NCI-H345 (cell line): Measurements from ENCODE around the gene TEK.
"Not testable (repeated sequence)": the region's sequence is repeated elsewhere in the genome, so short reads cannot be mapped to it uniquely, and the experiment has no call there.

Experiments
- DNase-seq: peaks from one replicate; lab custom pipeline; 2025; lab: John Stamatoyannopoulos, UW

TEK gene

DNA sequence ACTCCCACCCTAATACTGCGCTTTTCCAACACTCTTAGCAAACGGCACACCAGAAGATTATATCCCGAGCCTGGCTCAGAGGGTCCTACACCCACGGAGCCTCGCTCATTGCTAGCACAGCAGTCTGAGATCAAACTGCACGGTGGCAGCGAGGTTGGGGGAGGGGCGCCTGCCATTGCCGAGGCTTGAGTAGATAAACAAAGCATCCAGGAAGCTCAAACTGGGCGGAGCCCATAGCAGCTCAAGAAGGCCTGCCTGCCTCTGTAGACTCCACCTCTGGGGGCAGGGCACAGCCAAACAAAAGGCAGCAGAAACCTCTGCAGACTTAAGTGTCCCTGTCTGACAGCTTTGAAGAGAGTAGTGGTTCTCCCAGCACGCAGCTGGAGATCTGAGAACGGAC is 130.6 kb downstream of the TEK start:
- not testable (repeated sequence) for DNase-seq

DNA sequence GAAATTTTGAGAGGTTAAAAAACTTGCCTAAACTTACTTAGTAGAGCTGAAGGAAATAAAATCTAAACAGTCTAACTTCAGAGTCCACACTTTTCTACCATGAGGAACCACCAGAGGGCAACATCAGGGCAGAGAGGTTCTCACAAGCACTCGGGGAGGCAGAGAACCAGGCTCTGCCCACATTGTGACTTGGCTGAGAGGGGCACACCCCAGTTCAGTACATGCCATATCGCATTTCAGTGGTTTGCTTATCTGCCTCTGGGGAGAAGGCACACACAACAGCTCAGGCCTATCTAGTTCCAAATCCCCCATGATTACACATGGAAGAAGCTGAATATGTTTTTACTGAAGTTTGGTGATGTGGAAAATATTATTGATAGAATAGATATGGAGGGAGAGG is 138.7 kb downstream of the TEK start:
- DNase-seq, result no peak

DNA sequence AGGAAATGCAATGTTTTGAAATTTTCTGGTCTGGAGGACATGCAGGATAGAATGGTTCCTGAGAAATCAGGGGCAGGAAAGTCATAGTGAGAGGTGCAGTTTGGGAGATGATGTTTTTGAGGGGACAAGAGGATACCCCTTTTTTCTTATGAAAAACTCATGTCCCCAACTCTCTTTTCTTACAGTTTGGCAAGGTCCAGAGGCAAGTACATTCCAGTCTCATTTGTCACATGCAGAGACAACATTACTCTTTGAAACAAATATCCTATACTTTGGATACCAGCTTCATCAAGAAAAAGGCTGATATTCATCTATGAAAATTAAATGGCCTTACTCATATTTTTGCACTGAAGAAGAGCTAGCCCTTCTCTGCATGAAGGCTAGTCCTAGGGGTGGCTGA is 139.7 kb downstream of the TEK start:
- no peak for DNase-seq

DNA sequence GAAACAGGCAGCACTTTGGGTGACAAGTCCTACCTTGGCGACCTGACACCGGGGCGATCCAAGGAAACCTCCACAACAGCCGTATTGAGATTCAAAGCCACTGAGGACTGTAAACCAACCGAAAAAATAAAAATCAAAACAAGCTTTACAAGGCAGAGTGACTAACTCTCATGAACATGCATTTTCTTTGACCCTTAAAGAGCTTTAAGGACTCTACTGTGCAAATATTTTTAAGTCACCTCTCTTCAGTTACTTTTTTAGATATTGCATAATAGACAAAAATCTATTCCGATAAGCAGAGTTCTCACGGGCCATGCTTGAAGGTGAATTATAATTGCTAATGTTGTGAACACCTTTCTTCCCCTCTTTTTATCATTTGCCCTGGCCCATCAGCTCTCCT is 149.6 kb downstream of the TEK start:
- no peak for DNase-seq

DNA sequence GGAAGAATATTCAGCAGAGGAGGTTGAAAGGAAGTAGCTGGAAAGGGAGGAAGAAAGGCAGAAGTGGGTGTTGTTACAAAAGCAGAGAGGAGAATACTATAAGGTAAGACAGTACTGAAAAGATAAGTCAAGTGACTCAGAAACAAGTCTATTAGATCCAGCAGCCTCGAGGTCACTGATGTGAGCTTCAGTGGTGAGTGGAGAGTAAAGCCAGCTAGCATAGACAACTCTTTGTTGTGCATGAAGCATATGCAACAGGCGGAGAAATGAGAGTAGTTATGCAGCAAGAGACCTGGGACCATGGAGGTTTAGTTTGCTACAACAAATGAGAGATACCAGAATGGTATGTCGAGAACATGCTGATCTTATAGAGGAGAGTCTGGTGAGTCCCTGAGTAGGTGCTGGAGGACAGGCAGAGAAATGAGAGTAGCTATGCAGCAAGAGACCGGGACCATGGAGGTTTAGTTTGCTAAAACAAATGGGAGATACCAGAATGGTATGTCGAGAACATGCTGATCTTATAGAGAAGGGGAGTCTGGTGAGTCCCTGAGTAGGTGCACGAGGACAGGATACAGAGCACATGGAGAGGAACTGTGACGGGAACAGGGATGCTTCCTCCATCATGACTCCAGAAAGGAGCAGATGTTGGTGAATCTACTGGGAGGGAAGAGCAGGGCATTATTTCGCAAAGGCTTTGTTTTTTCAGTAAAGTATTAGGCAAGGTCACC is 151.9 kb downstream of the TEK start:
- no peak for DNase-seq

DNA sequence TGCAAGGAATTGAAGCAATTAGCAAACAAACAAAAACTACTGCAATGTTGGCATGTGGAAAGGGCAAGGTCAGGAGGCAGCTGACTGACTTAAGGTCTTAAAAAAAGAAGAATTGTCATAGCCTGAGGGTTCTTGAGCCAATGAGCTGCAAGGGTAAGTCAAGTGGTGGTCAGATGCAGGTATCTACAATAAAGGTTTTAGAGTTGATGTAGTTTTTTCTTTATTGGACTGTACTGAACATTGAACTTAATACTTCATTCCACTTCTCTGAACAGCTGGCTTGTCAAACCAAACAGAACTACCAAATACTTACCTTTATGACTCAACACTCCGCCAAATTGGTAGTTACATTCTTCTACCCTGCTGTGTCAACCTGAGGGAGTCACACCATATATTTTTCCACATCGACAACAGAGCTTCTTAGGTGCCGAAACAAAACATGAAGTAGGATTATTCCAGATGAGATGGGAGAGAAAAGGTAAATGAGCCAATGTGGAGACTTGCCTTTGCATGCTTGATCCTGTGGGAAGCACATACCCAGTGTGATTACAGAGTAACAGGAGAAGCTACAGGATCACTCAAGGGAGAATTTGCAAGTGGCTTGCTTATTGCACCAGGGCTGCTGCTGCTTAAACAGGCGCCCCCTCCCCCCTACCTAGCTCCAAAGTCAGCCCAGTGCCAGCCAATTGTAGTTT is 152.6 kb downstream of the TEK start:
- DNase-seq, result no peak

DNA sequence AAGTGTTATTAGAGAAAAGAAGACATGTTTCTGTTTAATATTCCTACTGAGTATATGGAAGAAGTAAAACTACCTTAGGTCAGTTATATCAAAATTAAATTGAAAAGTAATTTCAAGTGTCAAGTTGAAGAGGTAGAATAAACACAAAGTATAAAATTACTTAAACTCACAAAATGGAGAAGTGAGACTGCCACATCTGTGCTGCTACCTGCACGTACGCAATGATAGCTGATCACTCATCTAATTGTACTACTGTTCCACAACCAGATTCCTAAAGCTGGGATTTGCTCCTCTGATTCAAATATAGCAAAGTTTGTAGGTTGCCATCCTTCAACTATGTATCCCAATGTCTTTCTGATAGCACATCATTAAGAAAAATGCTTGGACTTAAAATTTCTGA is 163.1 kb downstream of the TEK start:
- no peak for DNase-seq

DNA sequence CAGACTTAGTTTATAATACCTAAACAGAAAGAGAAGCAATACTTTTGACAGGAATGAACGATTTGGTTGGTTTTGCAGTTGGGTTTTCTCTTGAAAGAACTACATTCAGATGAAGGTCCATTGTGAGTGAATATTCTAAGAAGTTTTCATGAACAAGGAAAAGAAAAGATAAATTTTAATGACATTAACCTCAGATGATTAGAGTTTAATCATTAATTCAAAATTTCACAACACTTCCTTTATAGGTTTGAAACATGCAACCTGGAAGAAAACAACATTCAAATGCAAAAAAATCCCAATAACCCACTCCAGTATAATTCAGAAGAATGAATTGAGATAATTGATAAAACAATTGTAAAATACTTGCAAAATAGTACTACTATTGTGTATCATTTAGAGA is 164.2 kb downstream of the TEK start:
- no peak for DNase-seq

DNA sequence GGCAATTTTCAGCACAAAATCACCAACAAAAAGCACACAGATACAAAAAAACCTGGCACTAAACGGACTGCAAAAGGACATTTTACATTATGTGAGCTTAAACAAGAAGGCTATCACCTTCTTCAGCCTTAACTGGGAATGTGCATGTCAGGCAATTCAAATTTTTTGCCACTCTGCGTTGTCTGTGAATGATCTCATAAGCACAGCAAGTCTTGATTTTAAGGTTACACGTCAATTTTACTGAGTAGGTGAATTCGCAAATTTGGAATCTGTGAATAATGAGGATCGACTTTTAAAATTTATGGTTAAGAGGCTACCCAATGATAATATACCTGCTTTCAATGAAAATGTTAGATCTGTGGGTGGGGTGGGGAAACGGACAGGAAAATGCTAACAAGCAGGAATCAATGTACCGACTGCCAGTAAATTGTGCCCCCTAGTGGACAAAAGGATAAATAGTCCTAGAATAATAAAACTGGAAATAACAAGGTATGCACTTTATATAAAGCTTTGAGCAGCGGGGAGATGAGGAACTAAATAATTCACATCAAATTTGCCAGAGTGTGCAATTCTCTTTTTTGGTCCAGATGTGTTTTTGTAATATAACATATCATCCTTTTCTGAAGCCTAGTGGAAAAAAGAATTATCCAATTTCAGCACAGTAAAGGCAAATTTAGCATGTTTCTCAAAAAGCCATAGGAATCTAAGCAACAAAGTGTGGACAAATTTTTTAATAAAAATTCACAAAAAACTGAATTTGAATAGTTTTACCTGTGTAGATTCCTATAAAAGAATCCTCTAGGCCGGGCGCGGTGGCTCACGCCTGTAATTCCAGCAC is 167.4 kb downstream of the TEK start:
- DNase-seq, result peak; percentile 76

DNA sequence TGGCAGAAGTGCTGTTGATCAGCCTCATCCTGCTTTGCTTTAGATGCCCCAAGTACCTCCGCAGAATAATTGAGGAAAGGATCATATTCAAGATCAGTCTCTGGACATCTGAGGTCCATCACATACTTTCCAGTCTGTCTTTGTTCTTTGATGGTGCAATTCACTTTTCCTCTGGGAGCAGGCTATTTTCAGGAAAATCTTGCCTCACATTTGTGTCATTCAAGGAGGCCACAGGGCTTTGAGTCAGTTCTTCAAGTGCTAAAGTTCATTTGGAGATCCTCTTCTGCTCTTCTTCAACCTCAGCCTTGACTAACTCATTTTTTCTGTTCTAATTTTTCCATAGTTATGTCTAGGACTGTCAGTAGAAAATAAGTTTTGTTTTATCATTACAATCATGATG is 169.3 kb downstream of the TEK start:
- no peak for DNase-seq

DNA sequence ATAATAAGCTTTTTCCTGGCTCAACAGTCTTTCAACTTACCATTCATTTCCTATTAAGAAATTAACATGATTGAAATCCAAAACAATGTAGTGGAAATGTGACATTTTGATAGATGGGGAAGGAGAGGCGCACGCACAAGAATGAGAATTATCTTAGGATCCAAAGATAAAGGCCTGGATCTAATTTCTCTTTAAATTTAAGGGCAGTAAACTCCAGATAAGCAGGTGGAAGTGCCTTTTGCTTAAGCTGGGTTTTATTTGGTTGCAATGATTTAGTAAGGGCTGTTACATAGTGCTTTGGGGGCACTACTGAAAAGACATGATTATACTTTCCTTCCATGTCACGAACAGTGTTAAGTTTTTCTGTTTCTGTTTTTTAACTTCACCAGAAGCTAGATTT is 170.6 kb downstream of the TEK start:
- no peak for DNase-seq
